Measurements from ENCODE around the gene MBNL3. TPM values are rescaled to one million over a fixed set of nuclear protein-coding genes. Genes with fewer than 3 reads are reported as not detected.

Gene MBNL3
- total RNA-seq, 1 donor from 2014 or later, result 3.0 TPM

DNA sequence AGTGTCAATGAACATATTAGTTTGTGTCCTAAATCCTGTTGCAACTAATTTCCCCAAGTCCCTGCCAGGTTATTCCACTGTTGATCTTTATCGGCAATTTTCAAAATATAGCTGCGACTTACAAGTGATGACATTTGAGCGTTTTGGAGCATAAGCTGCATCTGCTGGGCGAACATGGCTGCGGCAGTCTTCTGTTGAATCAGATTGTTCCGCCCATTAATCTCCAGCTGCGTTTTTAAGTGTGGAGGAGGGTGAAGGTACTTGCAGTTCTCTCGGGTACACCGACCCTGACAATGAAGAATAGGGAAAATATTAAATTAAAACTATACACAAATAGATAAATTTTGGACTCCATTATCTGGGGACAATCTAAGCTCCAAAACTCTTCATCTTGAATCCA, 82.7 kb downstream of the MBNL3 start:
- H3K4me3 ChIP-seq (ENCODE audit: low read depth, low read length), result no peak overlapping the region
- DNase-seq (ENCODE audit: low read depth), result no peak
- no peaks in the 10 kb centered on the region for H3K36me3 ChIP-seq (ENCODE audit: control insufficient read depth, insufficient read depth, low read length)
- no peaks in the 10 kb centered on the region for H3K27me3 ChIP-seq (ENCODE audit: control insufficient read depth, insufficient read depth, low read length)
- TF ChIP-seq, protein P1, sequence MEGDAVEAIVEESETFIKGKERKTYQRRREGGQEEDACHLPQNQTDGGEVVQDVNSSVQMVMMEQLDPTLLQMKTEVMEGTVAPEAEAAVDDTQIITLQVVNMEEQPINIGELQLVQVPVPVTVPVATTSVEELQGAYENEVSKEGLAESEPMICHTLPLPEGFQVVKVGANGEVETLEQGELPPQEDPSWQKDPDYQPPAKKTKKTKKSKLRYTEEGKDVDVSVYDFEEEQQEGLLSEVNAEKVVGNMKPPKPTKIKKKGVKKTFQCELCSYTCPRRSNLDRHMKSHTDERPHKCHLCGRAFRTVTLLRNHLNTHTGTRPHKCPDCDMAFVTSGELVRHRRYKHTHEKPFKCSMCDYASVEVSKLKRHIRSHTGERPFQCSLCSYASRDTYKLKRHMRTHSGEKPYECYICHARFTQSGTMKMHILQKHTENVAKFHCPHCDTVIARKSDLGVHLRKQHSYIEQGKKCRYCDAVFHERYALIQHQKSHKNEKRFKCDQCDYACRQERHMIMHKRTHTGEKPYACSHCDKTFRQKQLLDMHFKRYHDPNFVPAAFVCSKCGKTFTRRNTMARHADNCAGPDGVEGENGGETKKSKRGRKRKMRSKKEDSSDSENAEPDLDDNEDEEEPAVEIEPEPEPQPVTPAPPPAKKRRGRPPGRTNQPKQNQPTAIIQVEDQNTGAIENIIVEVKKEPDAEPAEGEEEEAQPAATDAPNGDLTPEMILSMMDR (IDR thresholded peaks at IDR 0.05; ENCODE audit: insufficient read depth, low read length, poor library complexity, severe bottlenecking), result no peak

DNA sequence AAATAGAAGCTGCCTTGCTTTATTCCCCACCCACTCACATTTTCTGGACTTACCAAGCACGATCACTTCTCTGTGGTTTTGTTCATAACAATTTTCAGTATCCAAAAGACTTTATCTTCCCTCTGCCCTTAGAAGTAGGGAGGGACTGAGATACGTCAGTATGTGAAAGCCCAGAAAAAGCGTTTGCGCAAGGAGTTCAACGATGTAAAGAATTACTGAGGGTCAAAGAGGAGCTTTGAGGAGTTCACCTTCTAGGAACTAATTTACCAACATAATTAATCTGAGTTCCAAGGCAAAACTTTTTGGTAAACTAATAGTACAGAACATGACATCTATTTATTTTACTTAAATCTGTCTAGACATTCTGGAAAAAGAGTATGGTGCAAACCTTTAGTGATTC, 84.6 kb downstream of the MBNL3 start:
- TF ChIP-seq, protein P1 (IDR thresholded peaks at IDR 0.05; ENCODE audit: insufficient read depth, low read length, poor library complexity, severe bottlenecking), result no peak
- no peaks in the 10 kb centered on the region for H3K27me3 ChIP-seq (ENCODE audit: control insufficient read depth, insufficient read depth, low read length)
- DNase-seq (ENCODE audit: low read depth), result no peak
- H3K36me3 ChIP-seq (ENCODE audit: control insufficient read depth, insufficient read depth, low read length), result no peaks in the 10 kb centered on the region
- H3K4me3 ChIP-seq (ENCODE audit: low read depth, low read length), result no peak overlapping the region

DNA sequence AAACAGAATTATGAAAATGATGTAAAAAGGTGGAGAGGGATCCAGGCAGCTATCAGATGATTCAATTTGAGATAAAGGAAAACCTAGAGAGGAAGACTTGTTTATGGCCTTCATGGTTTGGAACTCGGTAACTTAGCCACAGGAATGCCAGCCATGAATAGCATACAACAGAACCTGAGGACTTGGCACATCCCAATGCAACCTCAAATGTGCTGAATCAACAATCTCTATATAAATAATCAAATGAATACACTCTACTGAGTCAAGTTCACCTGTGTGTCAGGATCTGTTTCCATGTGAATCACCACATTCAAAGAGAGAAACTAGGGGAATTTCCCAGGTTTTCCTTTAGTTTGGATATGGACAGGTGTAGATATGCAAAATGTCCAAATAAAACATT, 86.9 kb downstream of the MBNL3 start:
- DNase-seq (ENCODE audit: low read depth), result peak; percentile 31
- H3K27me3 ChIP-seq (ENCODE audit: control insufficient read depth, insufficient read depth, low read length), result no peaks in the 10 kb centered on the region
- H3K36me3 ChIP-seq (ENCODE audit: control insufficient read depth, insufficient read depth, low read length), result no peaks in the 10 kb centered on the region
- TF ChIP-seq, protein P1 (IDR thresholded peaks at IDR 0.05; ENCODE audit: insufficient read depth, low read length, poor library complexity, severe bottlenecking), result no peak
- no peak overlapping the region for H3K4me3 ChIP-seq (ENCODE audit: low read depth, low read length)

DNA sequence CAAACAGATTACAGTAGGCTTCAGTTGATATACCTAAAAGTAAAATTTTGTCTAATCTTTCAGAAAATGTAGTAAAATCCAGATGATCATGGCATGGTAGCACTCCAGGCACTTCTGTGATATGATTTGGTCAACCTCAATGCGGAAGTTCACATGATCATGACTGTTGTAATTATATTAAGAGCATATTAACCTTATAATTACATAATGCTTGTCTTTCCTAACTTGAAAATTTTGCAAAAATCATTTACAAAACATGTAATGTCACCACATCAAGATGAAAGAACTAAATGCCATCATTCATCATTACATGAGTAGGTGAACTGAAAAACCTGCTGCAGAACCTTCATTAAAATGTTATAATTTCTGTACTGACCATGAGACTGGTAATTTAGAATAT, 88.1 kb downstream of the MBNL3 start:
- Histone ChIP-seq H3K36me3 (ENCODE audit: control insufficient read depth, insufficient read depth, low read length) (no peaks in the 10 kb centered on the region), H3K27me3 (ENCODE audit: control insufficient read depth, insufficient read depth, low read length) (no peaks in the 10 kb centered on the region), H3K4me3 (ENCODE audit: low read depth, low read length) (no peak overlapping the region)
- no peak for DNase-seq (ENCODE audit: low read depth)
- TF ChIP-seq, protein P1 (IDR thresholded peaks at IDR 0.05; ENCODE audit: insufficient read depth, low read length, poor library complexity, severe bottlenecking), result no peak

DNA sequence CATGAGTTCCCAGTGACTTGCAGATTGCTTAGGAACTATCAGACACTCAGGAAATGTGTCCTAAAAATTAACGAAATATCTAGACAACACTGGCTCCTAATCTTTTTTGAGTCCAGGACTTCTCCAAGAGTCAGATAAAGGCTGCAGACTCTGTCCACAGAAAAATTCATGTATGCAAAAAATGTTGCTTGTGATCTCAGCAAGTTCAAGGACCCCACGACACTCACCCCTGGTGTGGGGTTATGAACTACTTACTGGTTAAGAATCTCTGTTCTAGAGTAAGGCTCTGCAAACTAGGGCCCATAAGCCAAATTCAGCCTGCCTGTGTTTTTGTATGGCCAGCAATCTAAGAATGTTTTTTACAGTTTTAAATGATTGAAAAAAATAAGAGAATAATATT, 93.2 kb downstream of the MBNL3 start:
- TF ChIP-seq, protein P1 (IDR thresholded peaks at IDR 0.05; ENCODE audit: insufficient read depth, low read length, poor library complexity, severe bottlenecking), result no peak
- DNase-seq (ENCODE audit: low read depth), result no peak
- no peaks in the 10 kb centered on the region for H3K36me3 ChIP-seq (ENCODE audit: control insufficient read depth, insufficient read depth, low read length)

DNA sequence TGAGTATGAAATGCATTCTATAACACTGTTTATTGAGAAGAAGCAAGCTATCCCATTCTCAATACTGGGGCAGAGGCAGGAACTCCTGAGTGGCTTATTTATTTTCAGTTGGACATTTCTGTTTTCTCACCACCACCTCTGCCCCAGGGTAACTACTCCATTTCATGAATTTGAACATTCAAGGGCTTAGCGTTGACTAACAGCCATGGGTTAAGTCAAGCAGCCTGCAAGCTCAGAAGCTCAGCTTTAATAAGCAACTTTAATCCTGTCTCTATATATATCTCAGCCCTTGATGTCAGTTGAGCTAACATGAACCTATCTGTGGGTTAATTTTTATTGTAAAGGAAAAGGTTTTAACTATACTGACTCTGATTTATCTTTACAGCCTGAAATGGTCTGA, 93.8 kb downstream of the MBNL3 start:
- TF ChIP-seq, protein P1 (IDR thresholded peaks at IDR 0.05; ENCODE audit: insufficient read depth, low read length, poor library complexity, severe bottlenecking), result no peak
- no peak overlapping the region for H3K4me3 ChIP-seq (ENCODE audit: low read depth, low read length)
- no peaks in the 10 kb centered on the region for H3K36me3 ChIP-seq (ENCODE audit: control insufficient read depth, insufficient read depth, low read length)
- DNase-seq (ENCODE audit: low read depth), result no peak
- H3K27me3 ChIP-seq (ENCODE audit: control insufficient read depth, insufficient read depth, low read length), result peaks cover 2% of the 10 kb centered on the region

More for the DNA sequence above, 93.2 kb downstream of the MBNL3 start:
- Histone ChIP-seq H3K4me3 (ENCODE audit: low read depth, low read length) (no peak overlapping the region), H3K27me3 (ENCODE audit: control insufficient read depth, insufficient read depth, low read length) (peaks cover 2% of the 10 kb centered on the region)
